ENCODE measurements around the gene ACVR1. TPM values are rescaled to one million over a fixed set of nuclear protein-coding genes. Genes with fewer than 3 reads are reported as not detected.

Gene ACVR1
- polyA plus RNA-seq, 1 of the 3 experiments (the other 2 are of a cell fraction) = 22.4 TPM

- Histone ChIP-seq H3K4me3 (ENCODE audit: low read depth in 2 of 2, low read length in 1 of 2) (no peak overlapping the region), H3K4me2 (no peak overlapping the region), H3K9me2 (no peaks in the 10 kb centered on the region), H3K9ac (no peak overlapping the region), H4K20me1 (ENCODE audit: insufficient read depth) (no peaks in the 10 kb centered on the region; the same call in 1 of the 2 replicates), H3K9me3 (no peaks in the 10 kb centered on the region), H3K79me2 (ENCODE audit: insufficient read depth) (peaks cover 70% of the 10 kb centered on the region), H3K27me3 (ENCODE audit: insufficient read depth) (no peaks in the 10 kb centered on the region), H3K27ac (ENCODE audit: low read depth in 2 of 2, low read length in 1 of 2) (no peak overlapping the region), H3F3A (replicated peaks; ENCODE audit: insufficient read depth) (peaks cover 27% of the 10 kb centered on the region), H3K36me3 (replicated peaks in 1 of 2; ENCODE audit: control insufficient read depth in 1 of 2, insufficient read depth in 2 of 2, low read length in 1 of 2) (no peaks in the 10 kb centered on the region), H2AFZ (ENCODE audit: low read depth) (no peak overlapping the region), H3K4me1 (ENCODE audit: control insufficient read depth in 1 of 2, insufficient read depth in 2 of 2, low read depth in 1 of 2, low read length in 1 of 2) (peaks cover 2 to 11% of the 10 kb centered on the region in 2 experiments; a peak in 2 of 4 replicates)
- ChIA-PET POLR2A (no interaction called here), CTCF (no interaction called here)
- WGBS (ENCODE audit: low lambda C conversion rate) = 81% methylated on average over 6 of the region's 6 CpGs
- DNase-seq = no peak
- TF ChIP-seq FOSL2 (IDR thresholded peaks at IDR 0.05; ENCODE audit: borderline replicate concordance, low read depth) = no peak
- no peak for TF ChIP-seq RFX5 (IDR thresholded peaks at IDR 0.05; ENCODE audit: low read length)
- no peak for TF ChIP-seq REST (IDR thresholded peaks at IDR 0.05; ENCODE audit: low read depth, low read length)
- no peak for TF ChIP-seq USF2 (IDR thresholded peaks at IDR 0.05; ENCODE audit: borderline replicate concordance, low read depth, low read length)
- TF ChIP-seq USF1 (IDR thresholded peaks at IDR 0.05; ENCODE audit: borderline replicate concordance, low read depth) = no peak
- TF ChIP-seq GABPA (IDR thresholded peaks at IDR 0.05; ENCODE audit: low read depth) = no peak
These were observed 17.3 kb downstream of the ACVR1 start for GRCh38 chr2:157858846-157859245.

GRCh38 chr2:157857881-157858280, 18.2 kb downstream of the ACVR1 start:
- Histone ChIP-seq H3K9ac (no peak overlapping the region), H3K36me3 (replicated peaks in 1 of 2; ENCODE audit: control insufficient read depth in 1 of 2, insufficient read depth in 2 of 2, low read length in 1 of 2) (no peaks in the 10 kb centered on the region), H3F3A (replicated peaks; ENCODE audit: insufficient read depth) (peaks cover 27% of the 10 kb centered on the region), H2AFZ (ENCODE audit: low read depth) (no peak overlapping the region), H3K9me3 (no peaks in the 10 kb centered on the region), H3K4me2 (no peak overlapping the region), H4K20me1 (ENCODE audit: insufficient read depth) (no peaks in the 10 kb centered on the region; the same call in 1 of the 2 replicates), H3K4me3 (ENCODE audit: low read depth in 2 of 2, low read length in 1 of 2) (no peak overlapping the region), H3K27me3 (ENCODE audit: insufficient read depth) (no peaks in the 10 kb centered on the region), H3K4me1 (ENCODE audit: control insufficient read depth in 1 of 2, insufficient read depth in 2 of 2, low read depth in 1 of 2, low read length in 1 of 2) (peaks cover 2 to 14% of the 10 kb centered on the region in 2 experiments; a peak in 2 of 4 replicates), H3K27ac (ENCODE audit: low read depth in 2 of 2, low read length in 1 of 2) (peak overlapping the region in 1 of 2 experiments; percentile 95; a peak in 2 of 4 replicates), H3K9me2 (no peaks in the 10 kb centered on the region), H3K79me2 (ENCODE audit: insufficient read depth) (peaks cover 74% of the 10 kb centered on the region)
- WGBS (ENCODE audit: low lambda C conversion rate) = 80% methylated on average over 4 of the region's 4 CpGs
- DNase-seq = no peak
- POLR2A ChIA-PET = no interaction called here
- CTCF ChIA-PET = no interaction called here
- TF ChIP-seq TEAD4 (IDR thresholded peaks at IDR 0.05; ENCODE audit: borderline replicate concordance, insufficient read depth) = no peak
- no peak for TF ChIP-seq NFIC (IDR thresholded peaks at IDR 0.05; ENCODE audit: borderline replicate concordance)
- no peak for TF ChIP-seq EP300 (IDR thresholded peaks at IDR 0.05; ENCODE audit: borderline replicate concordance in 1 of 2, low read depth in 1 of 2, low read length in 1 of 2)
- TF ChIP-seq EZH2phosphoT487 (IDR thresholded peaks at IDR 0.05; ENCODE audit: borderline replicate concordance, low read depth) = no peak
- TF ChIP-seq JUND (IDR thresholded peaks at IDR 0.05) = no peak
- TF ChIP-seq POLR2AphosphoS5 (IDR thresholded peaks at IDR 0.05; ENCODE audit: low read depth, low read length) = no peak
- TF ChIP-seq RXRA (IDR thresholded peaks at IDR 0.05; ENCODE audit: borderline replicate concordance, low read depth) = no peak
- TF ChIP-seq IRF3 (IDR thresholded peaks at IDR 0.05; ENCODE audit: low read depth, low read length) = no peak
- no peak for TF ChIP-seq FOSL2 (IDR thresholded peaks at IDR 0.05; ENCODE audit: borderline replicate concordance, low read depth)
- no peak for TF ChIP-seq MAX (IDR thresholded peaks at IDR 0.05; ENCODE audit: low read depth)
- TF ChIP-seq ZBTB33 (IDR thresholded peaks at IDR 0.05; ENCODE audit: borderline replicate concordance, low read depth) = no peak
- no peak for TF ChIP-seq MEF2A (IDR thresholded peaks at IDR 0.05; ENCODE audit: borderline replicate concordance, low read depth)
- no peak for TF ChIP-seq SMC3 (IDR thresholded peaks at IDR 0.05; ENCODE audit: low read depth, low read length)
- no peak for TF ChIP-seq GATA2 (CRISPR knock-in tag; IDR thresholded peaks at IDR 0.05)
- TF ChIP-seq ELF1 (IDR thresholded peaks at IDR 0.05) = no peak

All from SK-N-SH (cell line).